K562 (cell line): ENCODE results near the gene MEF2C. TPM values are rescaled to one million over a fixed set of nuclear protein-coding genes. Genes with fewer than 3 reads are reported as not detected.
A peak's percentile ranks its signal among the peaks of the same experiment; 100 is the strongest.

Experiments
- ATF1 ChIP-seq, 2 experiments: fragments of 450-650 bp in 1 of 2; IDR thresholded peaks; 2 replicates each; pipeline ENCODE4 v1.6.1; 2016; ENCODE audit warnings: missing compliant biosample characterization in 1 of 2, missing genetic modification characterization in 1 of 2
- PHF20 ChIP-seq: fragments of 450-650 bp; IDR thresholded peaks from 2 replicates; pipeline ENCODE4 v1.6.1; 2018; ENCODE audit not compliant: partially characterized antibody
- YY1 ChIP-seq, 3 experiments: IDR thresholded peaks; 2 replicates each; pipeline ENCODE4 v1.6.1; 2011; ENCODE audit warnings: low read length in 2 of 3, mild to moderate bottlenecking in 2 of 3, moderate library complexity in 2 of 3, borderline replicate concordance in 1 of 3, control low read depth in 1 of 3, low read depth in 1 of 3; ENCODE audit not compliant: insufficient read depth in 3 of 3, insufficient replicate concordance in 2 of 3, control insufficient read depth in 1 of 3, insufficient read length in 1 of 3; ENCODE audit errors: extremely low read depth in 1 of 3
- ZNF668 ChIP-seq: fragments of 250-450 bp; sonication (Bioruptor Pico); IDR thresholded peaks from 2 replicates; pipeline ENCODE4 v1.8.0; 2022; ENCODE audit warnings: mild to moderate bottlenecking, inconsistent platforms
- ZSCAN29 ChIP-seq: fragments of 450-650 bp; IDR thresholded peaks from 2 replicates; pipeline ENCODE4 v1.6.1; 2017
- polyA plus RNA-seq, 8 experiments: library from polyadenylated mRNA; depleted of rRNA in 4 of 8; stranded (reverse) in 5 of 8; unstranded in 3 of 8; fragments of >200 nt; fragmentation: Nextera tagmentation in 2 of 8; fragmentation: Illumina TruSeq in 1 of 8; extraction: Ambion mirVana in 2 of 8; extraction: Trizol in 1 of 8; gene quantifications; 2 replicates each; pipeline versions ENCODE4 v1.2.1 to v1.2.3, GENCODE V29; 2011 to 2014; ENCODE audit warnings: inconsistent platforms in 1 of 8, missing spikeins in 1 of 8
- total RNA-seq, 7 experiments: library from RNA; depleted of rRNA in 6 of 7; stranded (reverse); fragments of >200 nt in 6 of 7; fragmentation: Illumina TruSeq in 2 of 7; extraction: Trizol in 2 of 7; gene quantifications; 2 replicates each; pipeline versions ENCODE4 v1.2.1 to v1.2.3, GENCODE V29; 2011 to 2021; ENCODE audit warnings: low replicate concordance in 1 of 7
- TF ChIP-seq, protein P1 (sequence below): fragments of 200-800 bp; sonication (Bioruptor generic); IDR thresholded peaks from 2 replicates; pipeline ENCODE4 v1.6.1; 2016; ENCODE audit warnings: missing genetic modification characterization, missing compliant biosample characterization
- TF ChIP-seq, protein P2 (sequence below): fragments of 450-650 bp; IDR thresholded peaks from 2 replicates; pipeline ENCODE4 v1.6.1; 2016; ENCODE audit warnings: low read depth, mild to moderate bottlenecking, moderate library complexity

Gene MEF2C
- total and polyA plus RNA-seq, 9 of the 15 experiments (the other 6 are each of a cell fraction or from before 2014, with no cell fraction given): 25.1 to 67.8 (median 58.3) TPM

DNA sequence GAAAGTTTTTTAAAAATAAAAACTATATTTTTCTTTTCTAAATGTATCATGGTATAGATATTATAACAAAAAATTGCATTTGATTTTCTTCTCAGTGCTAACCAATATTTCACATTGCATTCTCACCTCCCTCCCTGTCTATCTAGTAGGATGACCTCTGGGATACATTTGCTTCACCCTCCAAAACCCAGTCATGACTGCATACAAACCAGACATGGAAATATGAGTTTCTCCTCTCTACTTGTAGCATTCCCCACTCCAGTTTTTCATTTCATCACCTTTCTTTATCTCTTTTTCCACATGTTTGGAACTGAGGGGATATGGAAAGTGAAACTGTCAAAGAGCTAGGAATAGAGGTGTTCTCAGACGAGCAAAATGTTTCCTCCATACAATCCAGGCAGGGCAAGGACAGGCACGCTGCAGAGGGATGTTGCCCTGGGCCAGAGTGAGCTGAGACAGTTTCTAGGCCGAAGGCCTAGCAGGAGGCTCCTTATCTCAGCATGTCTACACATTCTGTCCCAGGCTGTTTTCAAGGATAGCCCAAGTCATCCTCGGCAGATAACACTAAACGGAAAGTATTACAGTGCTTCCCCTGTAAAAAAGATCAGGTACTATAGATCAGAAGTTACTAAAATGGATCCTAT, 46.7 kb downstream of the MEF2C start (continued):
- TF ChIP-seq YY1 (IDR thresholded peaks at IDR 0.05; ENCODE audit: borderline replicate concordance in 1 of 3, control insufficient read depth in 1 of 3, extremely low read depth in 1 of 3, insufficient read depth in 3 of 3, insufficient read length in 1 of 3, insufficient replicate concordance in 2 of 3, low read depth in 1 of 3, low read length in 2 of 3): no peak
- no peak for TF ChIP-seq ZSCAN29
- TF ChIP-seq, protein P1, sequence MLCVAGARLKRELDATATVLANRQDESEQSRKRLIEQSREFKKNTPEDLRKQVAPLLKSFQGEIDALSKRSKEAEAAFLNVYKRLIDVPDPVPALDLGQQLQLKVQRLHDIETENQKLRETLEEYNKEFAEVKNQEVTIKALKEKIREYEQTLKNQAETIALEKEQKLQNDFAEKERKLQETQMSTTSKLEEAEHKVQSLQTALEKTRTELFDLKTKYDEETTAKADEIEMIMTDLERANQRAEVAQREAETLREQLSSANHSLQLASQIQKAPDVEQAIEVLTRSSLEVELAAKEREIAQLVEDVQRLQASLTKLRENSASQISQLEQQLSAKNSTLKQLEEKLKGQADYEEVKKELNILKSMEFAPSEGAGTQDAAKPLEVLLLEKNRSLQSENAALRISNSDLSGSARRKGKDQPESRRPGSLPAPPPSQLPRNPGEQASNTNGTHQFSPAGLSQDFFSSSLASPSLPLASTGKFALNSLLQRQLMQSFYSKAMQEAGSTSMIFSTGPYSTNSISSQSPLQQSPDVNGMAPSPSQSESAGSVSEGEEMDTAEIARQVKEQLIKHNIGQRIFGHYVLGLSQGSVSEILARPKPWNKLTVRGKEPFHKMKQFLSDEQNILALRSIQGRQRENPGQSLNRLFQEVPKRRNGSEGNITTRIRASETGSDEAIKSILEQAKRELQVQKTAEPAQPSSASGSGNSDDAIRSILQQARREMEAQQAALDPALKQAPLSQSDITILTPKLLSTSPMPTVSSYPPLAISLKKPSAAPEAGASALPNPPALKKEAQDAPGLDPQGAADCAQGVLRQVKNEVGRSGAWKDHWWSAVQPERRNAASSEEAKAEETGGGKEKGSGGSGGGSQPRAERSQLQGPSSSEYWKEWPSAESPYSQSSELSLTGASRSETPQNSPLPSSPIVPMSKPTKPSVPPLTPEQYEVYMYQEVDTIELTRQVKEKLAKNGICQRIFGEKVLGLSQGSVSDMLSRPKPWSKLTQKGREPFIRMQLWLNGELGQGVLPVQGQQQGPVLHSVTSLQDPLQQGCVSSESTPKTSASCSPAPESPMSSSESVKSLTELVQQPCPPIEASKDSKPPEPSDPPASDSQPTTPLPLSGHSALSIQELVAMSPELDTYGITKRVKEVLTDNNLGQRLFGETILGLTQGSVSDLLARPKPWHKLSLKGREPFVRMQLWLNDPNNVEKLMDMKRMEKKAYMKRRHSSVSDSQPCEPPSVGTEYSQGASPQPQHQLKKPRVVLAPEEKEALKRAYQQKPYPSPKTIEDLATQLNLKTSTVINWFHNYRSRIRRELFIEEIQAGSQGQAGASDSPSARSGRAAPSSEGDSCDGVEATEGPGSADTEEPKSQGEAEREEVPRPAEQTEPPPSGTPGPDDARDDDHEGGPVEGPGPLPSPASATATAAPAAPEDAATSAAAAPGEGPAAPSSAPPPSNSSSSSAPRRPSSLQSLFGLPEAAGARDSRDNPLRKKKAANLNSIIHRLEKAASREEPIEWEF (CRISPR knock-in tag): peak; percentile 65; the same call in 1 of the 2 replicates
- TF ChIP-seq, protein P2, sequence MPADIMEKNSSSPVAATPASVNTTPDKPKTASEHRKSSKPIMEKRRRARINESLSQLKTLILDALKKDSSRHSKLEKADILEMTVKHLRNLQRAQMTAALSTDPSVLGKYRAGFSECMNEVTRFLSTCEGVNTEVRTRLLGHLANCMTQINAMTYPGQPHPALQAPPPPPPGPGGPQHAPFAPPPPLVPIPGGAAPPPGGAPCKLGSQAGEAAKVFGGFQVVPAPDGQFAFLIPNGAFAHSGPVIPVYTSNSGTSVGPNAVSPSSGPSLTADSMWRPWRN: no peak
- TF ChIP-seq ZNF668 (CRISPR knock-in tag): no peak
- no peak for TF ChIP-seq PHF20
- no peak for TF ChIP-seq ATF1 (CRISPR knock-in tag; IDR thresholded peaks at IDR 0.05)
- TF ChIP-seq ATF1 (tag; IDR thresholded peaks at IDR 0.05): 0 out of 2 replicates have a peak, but pooled peaks have one; percentile 13
